PFSK-1 (cell line): Measurements from ENCODE around the gene ABCC4.

Experiments used
- FOXP2 ChIP-seq: optimal IDR thresholded peaks from 2 replicates; pipeline ENCODE3; 2011; ENCODE audit warnings: borderline replicate concordance, control low read depth, inconsistent platforms; ENCODE audit not compliant: insufficient read depth; ENCODE audit errors: extremely low read length, extremely low read depth
- POLR2AphosphoS5 ChIP-seq: IDR thresholded peaks from 2 replicates; pipeline ENCODE4 v1.6.1; 2012; ENCODE audit warnings: low read depth, mild to moderate bottlenecking, control low read depth, low read length, moderate library complexity
- TAF1 ChIP-seq: IDR thresholded peaks from 2 replicates; pipeline ENCODE4 v1.6.1; 2012; ENCODE audit warnings: low read length, control low read depth, borderline replicate concordance; ENCODE audit not compliant: insufficient read depth

- TF ChIP-seq POLR2AphosphoS5 (no peak), FOXP2 (no peak), TAF1 (no peak)
Measured at GRCh38 chr13:95247852-95248251, 53.4 kb downstream of the ABCC4 start.
